Heart left ventricle (tissue), 16 donors: ENCODE data around the gene ZBTB7C. TPM values are rescaled to one million over a fixed set of nuclear protein-coding genes. Genes with fewer than 3 reads are reported as not detected.

Experiments
- ATAC-seq, 4 donors: fragments of 200-7000 bp; cut with Tn5 transposase; one replicate each; pipeline ENCODE4 v1.9.1; 2020 to 2022; ENCODE audit warnings: moderate library complexity in 4 of 4, mild to moderate bottlenecking in 3 of 4, moderate number of reproducible peaks in 1 of 4
- DNase-seq, 5 donors: peaks; one replicate each; pipeline ENCODE4 v3.0.0-alpha.2; 2020
- H3K27ac ChIP-seq, 12 donors: fragments of 200-600 bp; sonication (generic) in 4 of 12; one replicate each; pipeline versions ENCODE4 v1.5.0 to v1.8.0; 2016 to 2022; ENCODE audit warnings: mild to moderate bottlenecking in 2 of 12
- H3K27me3 ChIP-seq, 9 donors: fragments of 200-600 bp; sonication (generic) in 2 of 9; one replicate each; pipeline versions ENCODE4 v1.5.1 to v1.8.0; 2016 to 2022; ENCODE audit warnings: mild to moderate bottlenecking in 3 of 9
- H3K36me3 ChIP-seq, 9 donors: fragments of 200-600 bp; sonication (generic) in 2 of 9; one replicate each; pipeline versions ENCODE4 v1.5.0 to v1.8.0; 2018 to 2022; ENCODE audit warnings: mild to moderate bottlenecking in 2 of 9
- H3K4me1 ChIP-seq, 12 donors: fragments of 200-600 bp; sonication (generic) in 4 of 12; one replicate each; pipeline versions ENCODE4 v1.5.0 to v1.8.0; 2016 to 2022; ENCODE audit warnings: mild to moderate bottlenecking in 3 of 12
- H3K4me3 ChIP-seq, 12 donors: fragments of 200-600 bp; sonication (generic) in 4 of 12; one replicate each; pipeline versions ENCODE4 v1.5.0 to v1.8.0; 2017 to 2022; ENCODE audit warnings: mild to moderate bottlenecking in 9 of 12, moderate library complexity in 4 of 12
- H3K9me3 ChIP-seq, 12 donors: fragments of 200-600 bp; sonication (generic) in 4 of 12; one replicate each; pipeline versions ENCODE4 v1.5.0 to v1.8.0; 2016 to 2022; ENCODE audit warnings: mild to moderate bottlenecking in 1 of 12
- POLR2A ChIP-seq, 2 donors: fragments of 450-650 bp; IDR thresholded peaks; one replicate each; pipeline ENCODE4 v1.6.1; 2017; ENCODE audit warnings: antibody characterized with exemption in 2 of 2, mild to moderate bottlenecking in 2 of 2, moderate library complexity in 2 of 2
- WGBS, 4 donors: extraction: QIAGEN DNeasy Blood & Tissue Kit in 2 of 4; methylation state at CpG; one replicate each; pipeline versions ENCODE4 v1.1.5 to v1.1.7; 2013 to 2018; 5-methylcytosine and 5-hydroxymethylcytosine counted together
- intact Hi-C, 10 donors: fragments of 100-400 bp; cut with DNase I; formaldehyde crosslinking; loops; one replicate each; pipeline versions ENCODE4 v1.11.1 to v1.14.2; 2022
- polyA plus RNA-seq, 2 donors: library from polyadenylated mRNA; stranded (reverse); fragments of 200-250 nt; gene quantifications; one replicate each; pipeline ENCODE4 v1.2.3, GENCODE V29; 2013
- total RNA-seq, 9 donors: library from RNA; depleted of rRNA in 2 of 9; stranded (reverse); fragments of >200 nt in 2 of 9; fragmentation: NEBNext Ultra II Directional in 3 of 9; extraction: Animal tissue kit (Norgen Biotek cat#: 25700) in 3 of 9; gene quantifications; one replicate each; pipeline versions ENCODE4 v1.1.0 to v1.2.4, GENCODE V29; 2016 to 2023
- TF ChIP-seq, protein P1 (sequence below), 12 donors: fragments of 200-600 bp; sonication (generic) in 4 of 12; IDR thresholded peaks; one replicate each; pipeline versions ENCODE4 v1.5.0 to v1.8.0; 2018 to 2022; ENCODE audit warnings: antibody characterized with exemption in 12 of 12, mild to moderate bottlenecking in 5 of 12
- donor health status: ischemic (EF 13 %, LVEDD 7.1; RV severe dilation, severe dysfunction).
- donor health status: healthy with polysubstance abuse.
- donor health status: DM: no; HTN: yes; CAD: no.
- donor health status: DM: no; HTN: no; CAD: no.
- donor health status: ischemic (EF 25% LVEDD 6.9; RV normal size, moderate dysfunction).
- donor health status: ischemic (EF 25% LVEDD 5.7; RV mildly dilated, moderate dysfunction).
- donor health status: healthy.
- donor health status: DM: yes; HTN: yes; CAD: no.
- donor health status: ischemic (EF 35%, LVEDD 5.7; RV mildly dilated, moderate dysfunction).
- donor health status: nonischemic (EF 11% LVEDD 7.7; RV severe dilation, severe dysfunction).
- donor health status: DM: yes; HTN: yes; CAD: no.
- donor health status: PGD.
- donor health status: ischemic (EF 29% LVEDD 5.4; RV normal size, mild dysfunction).
- donor health status: nonischemic (EF 23%, LVEDD 6.1; RV moderate dilation, normal function).

The ZBTB7C gene
- total and polyA plus RNA-seq, 11 donors, result 0.68 to 7.5 (median 2.3) TPM

DNA sequence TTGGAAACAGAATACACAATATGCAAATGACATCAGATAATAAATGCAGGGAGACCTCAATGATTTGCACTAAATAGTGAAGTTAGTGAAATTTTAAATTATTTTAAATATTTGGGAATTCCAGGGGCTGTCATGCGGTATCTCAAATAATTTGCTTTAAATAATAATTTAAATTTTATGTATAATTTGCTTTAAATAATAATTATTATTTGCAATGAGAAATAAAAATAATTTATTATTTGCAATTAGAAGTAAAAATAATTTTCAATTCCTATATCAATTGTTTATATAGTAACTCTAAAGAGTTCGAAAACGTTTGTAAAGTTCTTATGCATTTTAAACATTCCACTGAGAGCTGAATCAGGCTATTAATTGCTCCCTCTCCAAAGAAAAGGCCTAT is 226.4 kb downstream of the ZBTB7C start:
- H3K27me3 ChIP-seq, result no peaks in the 10 kb centered on the region
- no peaks in the 10 kb centered on the region for H3K36me3 ChIP-seq
- H3K4me3 ChIP-seq, result no peak overlapping the region
- ATAC-seq (no peak), DNase-seq (no peak)
- WGBS, 4 donors, result 89 to 93% (median 90%) methylated on average over 3 of the region's 3 CpGs
- TF ChIP-seq, protein P1, sequence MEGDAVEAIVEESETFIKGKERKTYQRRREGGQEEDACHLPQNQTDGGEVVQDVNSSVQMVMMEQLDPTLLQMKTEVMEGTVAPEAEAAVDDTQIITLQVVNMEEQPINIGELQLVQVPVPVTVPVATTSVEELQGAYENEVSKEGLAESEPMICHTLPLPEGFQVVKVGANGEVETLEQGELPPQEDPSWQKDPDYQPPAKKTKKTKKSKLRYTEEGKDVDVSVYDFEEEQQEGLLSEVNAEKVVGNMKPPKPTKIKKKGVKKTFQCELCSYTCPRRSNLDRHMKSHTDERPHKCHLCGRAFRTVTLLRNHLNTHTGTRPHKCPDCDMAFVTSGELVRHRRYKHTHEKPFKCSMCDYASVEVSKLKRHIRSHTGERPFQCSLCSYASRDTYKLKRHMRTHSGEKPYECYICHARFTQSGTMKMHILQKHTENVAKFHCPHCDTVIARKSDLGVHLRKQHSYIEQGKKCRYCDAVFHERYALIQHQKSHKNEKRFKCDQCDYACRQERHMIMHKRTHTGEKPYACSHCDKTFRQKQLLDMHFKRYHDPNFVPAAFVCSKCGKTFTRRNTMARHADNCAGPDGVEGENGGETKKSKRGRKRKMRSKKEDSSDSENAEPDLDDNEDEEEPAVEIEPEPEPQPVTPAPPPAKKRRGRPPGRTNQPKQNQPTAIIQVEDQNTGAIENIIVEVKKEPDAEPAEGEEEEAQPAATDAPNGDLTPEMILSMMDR (IDR thresholded peaks at IDR 0.05), result no peak
- TF ChIP-seq POLR2A (IDR thresholded peaks at IDR 0.05), result no peak
- no peaks in the 10 kb centered on the region for H3K9me3 ChIP-seq
- intact Hi-C loops, result loop anchor here in 1 of 10 donors (10.0 kb wide), 1 partner anchor 148 kb away; no protein-coding TSS in a partner anchor
- H3K4me1 ChIP-seq, result peaks cover 0 to 13% (median 0%) of the 10 kb centered on the region in 12 donors
- H3K27ac ChIP-seq, result no peak overlapping the region

DNA sequence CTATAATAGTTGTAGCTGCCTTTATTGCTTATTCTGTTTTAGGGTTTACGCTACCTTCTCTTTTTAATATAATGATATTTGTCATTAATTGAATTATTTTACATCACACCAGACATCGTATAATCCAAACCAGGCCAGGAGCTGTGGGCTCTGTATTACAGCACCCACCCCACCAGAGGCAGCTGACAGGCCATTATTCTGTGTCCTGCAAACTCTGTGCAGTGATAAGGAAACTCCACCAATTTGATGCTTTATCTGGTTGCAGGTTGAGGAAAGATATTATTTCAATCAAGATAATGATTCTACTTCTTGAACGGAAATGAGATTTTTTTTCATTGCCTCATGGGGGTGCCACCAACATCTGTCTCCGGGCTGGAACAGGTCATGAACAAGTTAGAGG is 227.3 kb downstream of the ZBTB7C start:
- ATAC-seq (no peak), DNase-seq (no peak)
- Histone ChIP-seq H3K4me3 (no peak overlapping the region), H3K27ac (no peak overlapping the region), H3K4me1 (peaks cover 0 to 13% (median 0%) of the 10 kb centered on the region in 12 donors), H3K9me3 (no peaks in the 10 kb centered on the region), H3K36me3 (no peaks in the 10 kb centered on the region), H3K27me3 (no peaks in the 10 kb centered on the region)
- intact Hi-C loops, result loop anchor here in 1 of 10 donors (10.0 kb wide), 1 partner anchor 147 kb away; no protein-coding TSS in a partner anchor
- TF ChIP-seq POLR2A (IDR thresholded peaks at IDR 0.05), result no peak
- TF ChIP-seq, protein P1 (IDR thresholded peaks at IDR 0.05), result no peak
- 76 to 84% (median 82%) methylated on average over 4 of the region's 4 CpGs for WGBS, 4 donors

DNA sequence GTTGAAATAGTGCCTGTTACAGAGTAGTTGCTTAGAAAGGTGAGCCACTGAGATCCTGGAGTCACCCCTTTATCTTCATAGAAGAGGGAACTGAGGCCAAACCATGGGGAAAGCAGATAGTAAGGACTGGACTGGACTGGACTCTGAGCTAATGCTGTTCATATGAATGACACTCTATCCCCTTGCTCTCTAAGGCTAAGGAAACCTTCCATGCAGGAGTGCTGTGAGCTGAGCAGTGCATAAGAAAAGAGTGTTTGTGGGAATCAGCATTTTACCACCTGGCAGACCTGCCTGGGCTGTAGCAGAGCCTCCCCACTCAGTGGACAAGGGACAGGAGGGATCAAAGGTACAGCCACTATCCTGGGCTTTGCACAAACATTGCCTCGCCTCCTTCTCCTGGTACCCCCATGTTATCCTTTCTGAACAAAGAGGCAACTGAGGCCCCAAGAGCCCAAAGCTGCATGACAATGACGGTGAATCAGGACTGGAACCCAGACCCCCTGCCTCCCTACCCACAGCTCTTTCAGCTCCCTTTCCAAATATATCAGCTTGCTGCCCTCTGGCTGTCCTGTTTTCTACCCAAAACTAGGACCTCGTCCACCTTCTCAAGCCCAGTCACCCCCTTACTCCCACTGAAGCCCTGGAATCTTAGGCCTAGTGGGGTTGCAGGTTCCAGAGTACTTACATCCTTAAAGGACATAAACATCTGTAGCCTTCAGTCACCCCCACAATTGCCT is 227.9 kb downstream of the ZBTB7C start:
- Histone ChIP-seq H3K27ac (no peak overlapping the region), H3K9me3 (no peaks in the 10 kb centered on the region), H3K36me3 (no peaks in the 10 kb centered on the region), H3K4me3 (no peak overlapping the region), H3K27me3 (no peaks in the 10 kb centered on the region), H3K4me1 (peaks cover 0 to 8% (median 0%) of the 10 kb centered on the region in 12 donors)
- 93 to 98% (median 96%) methylated on average over 3 of the region's 3 CpGs for WGBS, 4 donors
- DNase-seq (no peak), ATAC-seq (no peak)
- intact Hi-C loops, result loop anchor here in 1 of 10 donors (10.0 kb wide), 1 partner anchor 146 kb away; no protein-coding TSS in a partner anchor
- TF ChIP-seq, protein P1 (IDR thresholded peaks at IDR 0.05), result no peak
- TF ChIP-seq POLR2A (IDR thresholded peaks at IDR 0.05), result no peak

DNA sequence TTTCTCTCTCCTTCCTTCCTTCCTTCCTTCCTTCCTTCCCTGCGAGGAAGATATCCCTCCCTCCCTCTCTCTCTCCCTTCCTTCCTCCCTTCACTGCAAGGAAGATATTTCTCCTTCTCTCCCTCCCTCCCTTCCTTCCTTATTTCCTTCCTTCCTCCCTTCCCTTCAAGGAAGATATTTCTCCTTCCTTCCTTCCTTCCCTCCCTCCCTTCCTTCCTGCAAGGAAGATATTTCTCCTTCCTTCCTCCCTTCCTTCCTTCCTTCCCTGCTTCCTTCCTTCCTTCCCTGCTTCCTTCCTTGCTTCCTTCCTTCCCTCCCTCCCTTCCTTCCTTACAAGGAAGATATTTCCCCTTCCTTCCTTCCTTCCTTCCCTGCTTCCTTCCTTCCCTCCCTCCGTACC is 229.5 kb downstream of the ZBTB7C start:
- Histone ChIP-seq H3K9me3 (no peaks in the 10 kb centered on the region), H3K27me3 (no peaks in the 10 kb centered on the region), H3K4me3 (no peak overlapping the region), H3K27ac (no peak overlapping the region), H3K4me1 (no peaks in the 10 kb centered on the region), H3K36me3 (no peaks in the 10 kb centered on the region)
- no peak for TF ChIP-seq POLR2A (IDR thresholded peaks at IDR 0.05)
- TF ChIP-seq, protein P1 (IDR thresholded peaks at IDR 0.05), result no peak
- WGBS, 4 donors, result 53 to 72% (median 65%) methylated on average over 2 of the region's 2 CpGs
- intact Hi-C loops, result loop anchor here in 1 of 10 donors (10.0 kb wide), 1 partner anchor 145 kb away; no protein-coding TSS in a partner anchor
- ATAC-seq (no peak), DNase-seq (no peak)
